HG03460 (cell line): ENCODE data around the gene NKD1.
"Not testable (repeated sequence)": the region's sequence is repeated elsewhere in the genome, so short reads cannot be mapped to it uniquely, and the experiment has no call there.

ENCODE experiments used
- ATAC-seq: cut with Tn5 transposase; IDR thresholded peaks from one replicate; pipeline ENCODE4 v1.9.1; 2021; ENCODE audit not compliant: unreplicated experiment

NKD1 gene

GRCh38 chr16:50548125-50548908 lies at the start of gene NKD1:
Gene NKD1, plus strand, starts transcription at chr16:50548396. Its CDS starts 158 bp downstream, at chr16:50548554.
- ATAC-seq: peak; percentile 72

GRCh38 chr16:50498431-50499155 lies 49.6 kb upstream of the NKD1 start:
- no peak for ATAC-seq

GRCh38 chr16:50499254-50499653 lies 48.9 kb upstream of the NKD1 start:
- no peak for ATAC-seq

GRCh38 chr16:50500171-50500874 lies 47.9 kb upstream of the NKD1 start:
- ATAC-seq: no peak

GRCh38 chr16:50501251-50501650 lies 46.9 kb upstream of the NKD1 start:
- ATAC-seq: no peak

GRCh38 chr16:50501986-50502615 lies 46.1 kb upstream of the NKD1 start:
- no peak for ATAC-seq

GRCh38 chr16:50502616-50503011 lies 45.6 kb upstream of the NKD1 start:
- ATAC-seq: no peak

- not testable (repeated sequence) for ATAC-seq
Measured at GRCh38 chr16:50503868-50504531, 44.2 kb upstream of the NKD1 start.

- no peak for ATAC-seq
Measured at GRCh38 chr16:50505115-50505514, 43.1 kb upstream of the NKD1 start.

- no peak for ATAC-seq
Measured at GRCh38 chr16:50505714-50506542, 42.3 kb upstream of the NKD1 start.

GRCh38 chr16:50506543-50506937 lies 41.7 kb upstream of the NKD1 start:
- ATAC-seq: no peak

GRCh38 chr16:50507397-50507796 lies 40.8 kb upstream of the NKD1 start:
- ATAC-seq: no peak

- no peak for ATAC-seq
Measured at GRCh38 chr16:50509521-50510341, 38.5 kb upstream of the NKD1 start.

- no peak for ATAC-seq
Measured at GRCh38 chr16:50515218-50515617, 33.0 kb upstream of the NKD1 start.

- no peak for ATAC-seq
Measured at GRCh38 chr16:50516401-50516800, 31.8 kb upstream of the NKD1 start.

GRCh38 chr16:50516890-50517289 lies 31.3 kb upstream of the NKD1 start:
- ATAC-seq: no peak

- ATAC-seq: no peak
Measured at GRCh38 chr16:50517450-50518252, 30.5 kb upstream of the NKD1 start.

- ATAC-seq: no peak
Measured at GRCh38 chr16:50519001-50519400, 29.2 kb upstream of the NKD1 start.
